GM12878 (cell line): ENCODE measurements around the gene PLCG2.

Experiments used
- CREB1 ChIP-seq: IDR thresholded peaks from 2 replicates; pipeline ENCODE4 v1.6.1; 2012; ENCODE audit warnings: low read depth, mild to moderate bottlenecking, inconsistent platforms
- EP300 ChIP-seq, 2 experiments: fragments of 150-350 bp in 1 of 2; IDR thresholded peaks; 2 replicates each; pipeline ENCODE4 v1.6.1; 2011 to 2012; ENCODE audit warnings: low read depth in 2 of 2, low read length in 2 of 2, borderline replicate concordance in 1 of 2, improper control_type of control experiment in 1 of 2, inconsistent platforms in 1 of 2; ENCODE audit not compliant: control insufficient read depth in 1 of 2
- EZH2 ChIP-seq: IDR thresholded peaks from 2 replicates; pipeline ENCODE4 v1.6.1; 2012; ENCODE audit warnings: low read depth, mild to moderate bottlenecking, control low read depth, inconsistent platforms, low read length, borderline replicate concordance; ENCODE audit not compliant: control insufficient read depth
- FOXK2 ChIP-seq: fragments of 450-650 bp; IDR thresholded peaks from 2 replicates; pipeline ENCODE4 v1.6.1; 2017; ENCODE audit warnings: mild to moderate bottlenecking, moderate library complexity
- HDAC2 ChIP-seq: fragments of 200-600 bp; sonication (generic); IDR thresholded peaks from 2 replicates; pipeline ENCODE4 v1.6.1; 2017
- HDGF ChIP-seq: fragments of 450-650 bp; IDR thresholded peaks from 2 replicates; pipeline ENCODE4 v1.6.1; 2016; ENCODE audit warnings: antibody characterized with exemption
- MYC ChIP-seq: IDR thresholded peaks from 2 replicates; pipeline ENCODE4 v1.6.1; 2011; ENCODE audit warnings: mild to moderate bottlenecking, low read length, moderate library complexity, inconsistent platforms; ENCODE audit not compliant: insufficient read depth, insufficient replicate concordance, insufficient read length, severe bottlenecking
- POLR2A ChIP-seq: IDR thresholded peaks from 2 replicates; pipeline ENCODE4 v1.6.1; 2011; ENCODE audit warnings: low read depth, mild to moderate bottlenecking, low read length
- RB1 ChIP-seq: fragments of 450-650 bp; formaldehyde crosslinking; IDR thresholded peaks from 2 replicates; pipeline ENCODE4 v1.6.1; 2017; ENCODE audit warnings: mild to moderate bottlenecking, borderline replicate concordance
- REST ChIP-seq: IDR thresholded peaks from 2 replicates; pipeline ENCODE4 v1.6.1; 2012; ENCODE audit warnings: mild to moderate bottlenecking, low read depth, low read length
- ZBTB11 ChIP-seq: fragments of 450-650 bp; formaldehyde crosslinking; IDR thresholded peaks from 2 replicates; pipeline ENCODE4 v1.5.0; 2022; ENCODE audit warnings: mild to moderate bottlenecking, missing genetic modification characterization
- ZNF24 ChIP-seq: fragments of 450-650 bp; IDR thresholded peaks from 2 replicates; pipeline ENCODE4 v1.6.1; 2017; ENCODE audit warnings: antibody characterized with exemption, mild to moderate bottlenecking

- TF ChIP-seq FOXK2 (no peak), EP300 (IDR thresholded peaks at IDR 0.05; ENCODE audit: borderline replicate concordance in 1 of 2, control insufficient read depth in 1 of 2, low read depth in 2 of 2, low read length in 2 of 2) (no peak), HDGF (no peak), REST (no peak), CREB1 (no peak), ZBTB11 (CRISPR knock-in tag) (no peak), ZNF24 (no peak), HDAC2 (no peak), RB1 (no peak), POLR2A (no peak), EZH2 (no peak), MYC (no peak)
Measured at GRCh38 chr16:81786868-81787267, 7.8 kb downstream of the PLCG2 start.
